Femur (tissue), 1 donor: ENCODE measurements around the gene JAGN1.
"Not testable (repeated sequence)": the region's sequence is repeated elsewhere in the genome, so short reads cannot be mapped to it uniquely, and the experiment has no call there.

Source experiments
- DNase-seq: peaks from one replicate; pipeline ENCODE4 v3.0.0-alpha.2; 2017

Gene JAGN1

DNA sequence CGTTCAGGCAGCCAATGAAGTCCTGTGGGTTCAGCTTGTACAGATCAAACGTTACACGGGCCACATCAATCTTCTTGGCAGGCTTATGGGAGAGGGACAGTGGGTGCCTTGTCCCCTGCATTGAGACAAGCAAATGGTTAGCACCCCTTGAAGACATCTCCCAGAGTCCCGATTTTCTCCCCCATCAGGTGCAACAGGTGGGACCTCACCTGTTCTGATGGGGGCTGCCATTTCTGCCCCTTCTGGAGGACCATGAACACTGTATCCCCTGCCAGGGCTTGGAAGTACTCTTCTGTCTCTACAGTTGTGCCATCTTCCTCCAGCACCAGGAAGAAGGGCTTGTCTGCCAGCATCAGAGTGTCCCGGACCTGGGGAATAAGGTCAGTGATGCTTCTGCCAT lies 20.5 kb upstream of the JAGN1 start:
- no peak for DNase-seq

DNA sequence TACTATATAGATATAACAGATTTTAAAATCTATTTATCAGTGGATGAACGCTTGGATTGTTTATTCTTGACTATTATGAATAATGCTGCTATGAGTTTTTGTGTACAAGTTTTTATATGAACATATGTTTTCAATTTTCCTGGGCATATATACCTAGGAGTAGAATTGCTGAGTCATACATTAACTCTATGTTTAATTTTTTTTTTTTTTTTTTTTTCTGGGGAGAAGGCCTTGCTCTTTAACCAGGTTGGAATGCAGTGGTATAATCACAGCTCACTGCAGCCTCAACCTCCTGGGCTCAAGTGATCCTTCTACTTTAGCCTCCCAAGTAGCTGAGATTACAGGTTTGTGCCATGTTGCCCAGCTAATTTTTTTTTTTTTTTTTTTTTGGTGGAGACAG lies 19.4 kb upstream of the JAGN1 start:
- DNase-seq = no peak

DNA sequence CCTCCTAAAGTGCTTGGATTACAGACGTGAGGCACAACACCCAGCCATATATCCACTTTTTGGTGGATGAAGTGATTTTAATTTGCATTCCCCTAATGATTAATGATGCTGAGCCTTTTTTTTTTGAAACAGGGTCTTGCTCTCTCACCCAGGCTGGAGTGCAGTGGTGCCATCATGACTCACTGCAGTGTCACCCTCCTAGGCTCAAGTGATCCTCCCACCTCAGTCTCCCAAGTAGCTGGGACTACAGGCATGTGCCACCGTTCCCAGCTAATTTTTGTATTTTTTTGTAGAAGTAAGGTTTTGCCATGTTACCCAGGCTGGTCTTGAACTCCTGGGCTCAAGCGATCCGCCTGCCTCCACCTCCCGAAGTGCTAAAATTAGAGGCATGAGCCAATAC lies 18.3 kb upstream of the JAGN1 start:
- DNase-seq = not testable (repeated sequence)

DNA sequence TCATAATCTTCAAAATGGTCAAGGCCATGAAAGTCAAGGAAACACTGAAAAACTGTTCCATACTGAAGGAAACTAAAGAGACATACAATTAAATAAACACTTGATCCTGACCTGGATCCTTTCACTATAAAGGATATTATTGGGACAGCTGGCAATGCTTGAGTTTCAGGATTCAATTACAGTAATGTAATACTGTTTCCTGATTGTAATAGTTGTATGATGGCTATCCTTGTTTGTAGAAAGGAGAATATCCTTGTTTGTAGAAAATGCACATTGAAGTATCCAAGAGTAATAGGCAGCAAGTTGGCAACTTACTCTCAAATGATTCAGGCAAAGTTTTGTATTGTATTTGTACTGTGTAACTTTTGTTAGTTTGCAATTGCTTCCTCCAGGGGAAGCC lies 15.0 kb upstream of the JAGN1 start:
- no peak for DNase-seq

DNA sequence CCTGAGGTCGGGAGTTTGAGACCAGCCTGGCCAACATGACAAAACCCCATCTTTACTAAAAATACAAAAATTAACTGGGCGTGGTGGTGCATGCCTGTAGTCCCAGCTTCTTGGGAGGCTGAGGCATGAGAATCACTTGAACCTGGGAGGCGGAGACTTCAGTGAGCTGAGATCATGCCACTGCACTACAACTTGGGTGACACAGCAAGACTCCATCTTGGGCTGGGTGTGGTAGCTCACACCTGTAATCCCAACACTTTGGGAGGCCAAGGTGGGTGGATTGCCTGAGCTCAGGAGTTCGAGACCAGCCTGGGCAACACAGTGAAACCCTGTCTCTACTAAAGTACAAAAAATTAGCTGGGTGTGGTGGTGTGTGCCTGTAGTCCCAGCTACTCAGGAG lies 14.2 kb upstream of the JAGN1 start:
- DNase-seq = not testable (repeated sequence)

DNA sequence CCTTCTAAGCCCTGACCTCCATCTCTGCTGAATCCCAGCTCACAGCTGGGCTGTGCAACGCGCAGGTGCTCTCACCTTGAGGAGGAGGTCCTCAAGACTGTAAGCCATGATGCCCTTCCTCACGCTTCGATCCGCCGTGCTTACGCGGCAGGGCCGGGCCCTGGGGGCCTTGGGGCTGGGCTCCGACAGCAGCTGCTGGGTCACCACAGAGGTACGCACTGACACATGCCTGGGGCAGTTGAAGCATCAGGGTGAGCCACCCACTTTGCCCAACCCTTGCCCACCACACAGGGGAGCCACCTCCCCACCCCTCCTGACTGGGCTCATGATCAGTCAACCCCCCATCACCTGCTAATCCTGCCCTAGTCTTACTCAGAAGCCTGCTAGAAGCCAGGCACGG lies 13.4 kb upstream of the JAGN1 start:
- DNase-seq = no peak

DNA sequence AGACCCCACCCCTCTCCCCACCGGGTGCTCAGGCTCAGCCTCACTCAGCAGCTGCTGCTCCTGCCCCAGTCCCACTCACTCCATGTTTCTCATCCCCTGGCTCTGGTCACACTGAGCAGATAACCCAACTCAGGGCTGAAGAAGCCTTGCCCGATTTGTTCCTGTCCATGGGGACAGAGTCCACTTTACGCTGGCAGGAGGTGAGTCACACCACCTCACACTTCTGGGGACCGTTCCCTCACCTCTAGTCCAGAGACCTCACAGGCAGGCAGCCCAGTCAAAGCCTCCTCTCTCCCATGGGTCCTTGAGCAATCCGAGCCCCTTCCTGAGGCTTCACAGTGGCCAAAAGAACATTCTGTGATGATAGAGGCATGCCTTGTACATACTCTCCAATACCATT lies 11.7 kb upstream of the JAGN1 start:
- DNase-seq = no peak

DNA sequence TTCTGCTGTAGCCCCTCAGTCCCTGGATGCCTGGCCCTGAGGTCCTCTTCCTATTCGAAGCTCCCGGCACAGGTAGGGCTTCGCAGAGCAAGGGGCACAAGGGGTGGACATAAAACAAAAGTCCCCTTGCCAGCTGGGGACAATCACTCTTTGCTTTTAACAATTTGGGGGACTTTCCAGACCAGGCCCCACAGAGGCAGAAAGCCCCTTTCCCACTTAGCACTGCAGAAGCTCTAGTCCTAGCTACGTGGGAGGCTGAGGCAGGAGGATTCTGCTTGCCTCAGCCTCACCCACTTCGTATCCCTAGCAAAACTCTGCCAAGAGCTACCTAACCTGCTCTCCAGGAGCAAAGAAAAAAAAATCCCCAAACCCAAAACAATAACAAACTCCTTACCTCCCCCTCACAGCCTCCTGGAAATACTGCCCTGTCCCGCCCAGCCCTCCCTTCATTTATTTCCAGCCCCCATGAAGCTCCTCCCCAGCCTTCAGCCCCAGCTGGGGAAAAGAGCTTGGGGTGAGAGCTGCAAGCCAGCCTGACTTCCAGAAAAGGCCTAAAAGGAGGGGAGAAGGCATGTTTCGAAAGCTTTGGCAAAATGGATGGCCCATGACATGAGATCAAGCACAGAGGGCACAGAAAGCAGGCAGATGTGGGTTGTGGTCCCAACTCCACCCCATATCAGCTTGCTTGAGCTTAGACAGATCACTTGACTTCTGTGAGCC lies 10.4 kb upstream of the JAGN1 start, which contains the start of gene CIDEC:
Gene CIDEC (minus strand): TSS at position 424 of the 720 bp plus-strand sequence. CDS start 1,767 bp downstream, outside the sequence.
- no peak for DNase-seq

DNA sequence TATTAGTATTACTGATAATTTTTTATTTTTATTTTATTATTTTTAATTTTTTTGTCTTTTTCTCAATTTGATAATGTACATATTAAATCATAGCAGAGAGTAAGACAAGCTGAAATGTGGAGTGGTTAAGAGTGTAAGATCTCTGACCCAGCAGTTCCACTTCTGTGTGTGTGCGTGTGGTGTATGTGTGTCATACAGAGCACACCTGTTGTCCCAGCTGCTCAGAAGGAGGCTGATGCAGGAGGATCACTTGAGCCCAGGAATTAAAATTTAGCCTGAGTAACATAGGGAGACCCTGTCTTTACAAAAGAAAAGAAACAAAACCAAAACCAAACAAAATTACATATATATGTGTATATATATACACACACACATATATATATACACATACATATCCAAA lies 9.0 kb upstream of the JAGN1 start:
- DNase-seq = no peak

DNA sequence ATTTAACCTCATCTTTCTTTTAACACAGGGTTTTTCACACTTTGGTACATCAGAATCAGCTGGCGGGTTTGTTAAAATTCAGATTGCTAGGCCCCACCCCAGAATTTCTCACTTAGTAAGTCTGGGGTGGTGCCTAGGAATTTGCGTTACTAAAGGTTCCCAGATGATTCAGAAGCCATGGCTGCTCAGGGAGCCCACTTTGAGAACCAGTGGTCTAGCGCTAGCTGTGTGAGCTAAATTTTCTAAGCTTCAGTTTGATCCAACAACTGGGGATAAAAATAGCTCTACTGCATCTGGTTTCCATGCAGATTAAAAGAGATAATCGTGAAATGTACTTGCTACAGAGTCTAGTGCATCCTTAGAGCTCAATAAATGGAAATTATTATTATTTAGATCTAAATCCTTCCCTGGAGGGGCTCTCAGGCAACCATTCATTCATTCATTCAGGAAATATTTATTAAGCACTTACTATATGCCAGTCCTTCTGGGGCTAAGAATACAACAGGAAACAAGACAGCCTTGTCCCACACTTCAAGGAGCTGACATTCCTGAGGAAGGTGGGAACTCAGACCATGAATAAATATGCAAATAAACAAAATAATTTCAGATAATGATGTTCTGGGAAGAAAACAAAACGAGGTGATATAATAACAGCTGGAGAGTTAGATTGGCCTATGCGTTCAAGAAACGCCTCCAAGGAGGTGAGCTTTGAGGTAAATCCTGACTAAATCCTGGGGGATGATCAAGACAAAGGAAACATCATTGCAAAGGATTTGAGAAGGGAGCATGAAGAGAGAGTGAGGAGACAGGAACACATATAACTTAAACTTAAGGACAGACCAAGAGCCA lies 6.5 kb upstream of the JAGN1 start:
- no peak for DNase-seq

DNA sequence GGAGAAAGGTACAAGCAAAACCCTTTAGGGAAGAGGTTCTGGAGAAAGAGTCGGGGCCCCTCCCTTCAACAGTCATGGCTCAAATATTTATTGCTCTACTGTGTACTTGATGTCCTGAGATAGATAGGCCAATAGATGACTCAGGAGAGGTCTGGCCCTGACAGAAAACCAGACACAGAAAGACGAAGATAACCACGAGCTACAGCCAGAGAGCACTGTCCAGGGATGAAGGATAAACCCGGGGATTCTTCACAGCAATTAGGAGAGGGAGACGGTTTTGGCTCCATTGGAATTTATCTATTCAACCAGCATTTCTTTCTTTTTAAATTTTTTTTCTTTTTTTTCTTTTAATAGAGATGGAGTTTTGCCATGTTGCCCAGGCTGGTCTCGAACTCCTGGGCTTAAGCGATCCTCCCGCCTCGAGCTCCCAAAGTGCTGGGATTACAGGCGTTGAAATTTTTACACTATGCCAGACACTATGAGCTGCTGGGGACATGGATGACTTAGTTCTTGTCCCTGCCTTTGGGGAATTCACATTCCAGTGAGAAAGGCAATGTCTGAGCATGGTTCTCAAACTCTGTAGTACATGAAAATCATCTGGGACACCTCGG lies 5.8 kb upstream of the JAGN1 start:
- DNase-seq = no peak

DNA sequence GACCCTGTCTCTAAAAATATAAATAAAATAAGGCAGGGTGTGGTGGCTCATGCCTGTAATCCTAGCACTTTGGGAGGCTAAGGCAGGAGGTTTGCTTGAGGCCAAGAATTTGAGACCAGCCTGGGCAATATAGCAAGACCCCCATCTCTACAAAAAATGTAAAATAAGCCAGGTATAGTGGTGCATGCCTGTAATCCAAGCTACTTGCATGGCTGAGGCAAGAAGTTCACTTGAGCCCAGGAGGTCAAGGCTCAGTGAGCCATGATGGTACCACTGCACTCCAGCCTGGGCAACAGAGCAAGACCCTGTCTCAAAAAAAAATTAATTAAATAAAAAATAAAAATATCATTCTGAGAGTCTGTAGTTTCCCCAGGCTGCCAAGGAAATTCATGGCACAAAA lies 4.1 kb upstream of the JAGN1 start:
- DNase-seq = no peak

DNA sequence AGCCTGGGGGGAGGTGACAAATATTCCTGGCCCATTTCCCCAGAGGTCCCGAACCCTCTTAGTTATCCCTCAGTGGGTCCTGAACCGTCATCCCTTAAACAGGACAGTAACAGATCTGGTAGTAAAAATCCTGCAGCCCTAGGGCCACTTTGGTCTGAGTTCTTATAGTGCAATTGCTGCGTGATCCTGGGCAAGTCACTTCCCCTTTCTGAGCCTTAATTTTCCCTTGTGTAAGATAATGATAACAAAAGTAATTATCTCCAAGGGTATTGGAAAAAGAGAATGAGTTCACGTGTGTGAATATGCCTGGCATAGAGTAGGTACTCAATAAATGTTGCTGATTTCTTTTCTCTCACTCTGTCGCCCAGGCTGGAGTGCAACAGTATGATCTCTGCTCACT lies 2.9 kb upstream of the JAGN1 start:
- DNase-seq = no peak

DNA sequence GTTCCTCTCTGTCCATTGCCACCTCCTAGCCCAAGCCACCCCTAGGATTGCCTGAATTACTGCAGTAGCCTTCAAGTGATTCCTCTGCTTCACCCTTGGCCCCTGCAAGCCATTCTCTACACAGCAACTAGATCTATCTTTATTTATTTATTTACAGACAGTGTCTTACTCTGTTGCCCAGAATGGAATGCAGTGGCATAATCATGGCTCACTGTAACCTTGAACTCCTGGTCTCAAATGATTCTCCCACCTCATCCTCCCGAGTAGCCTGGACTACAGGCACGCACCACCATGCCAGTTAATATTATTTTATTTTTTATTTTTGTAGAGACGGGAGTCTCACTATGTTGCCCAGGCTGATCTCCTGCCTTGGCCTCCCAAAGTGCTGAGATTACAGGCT lies 1.9 kb upstream of the JAGN1 start:
- no peak for DNase-seq

DNA sequence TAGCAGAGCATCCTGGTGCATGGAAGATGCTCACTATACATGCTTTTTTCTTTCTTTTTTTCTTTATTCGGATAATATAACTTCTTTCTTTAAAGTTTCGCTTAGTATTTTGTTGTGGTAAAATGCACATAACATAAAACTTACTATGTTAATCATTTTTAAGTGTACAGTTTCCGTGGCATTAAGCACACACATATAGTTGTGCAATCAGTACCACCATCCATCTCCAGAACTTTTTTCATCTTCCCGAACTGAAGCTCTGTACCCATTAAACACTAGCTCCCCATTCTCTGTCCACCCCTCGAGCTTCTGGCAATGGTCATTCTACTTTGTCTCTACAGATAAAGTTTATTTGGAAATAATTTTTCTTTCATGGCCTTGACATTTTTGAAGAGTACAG lies 1.0 kb upstream of the JAGN1 start:
- DNase-seq = no peak

DNA sequence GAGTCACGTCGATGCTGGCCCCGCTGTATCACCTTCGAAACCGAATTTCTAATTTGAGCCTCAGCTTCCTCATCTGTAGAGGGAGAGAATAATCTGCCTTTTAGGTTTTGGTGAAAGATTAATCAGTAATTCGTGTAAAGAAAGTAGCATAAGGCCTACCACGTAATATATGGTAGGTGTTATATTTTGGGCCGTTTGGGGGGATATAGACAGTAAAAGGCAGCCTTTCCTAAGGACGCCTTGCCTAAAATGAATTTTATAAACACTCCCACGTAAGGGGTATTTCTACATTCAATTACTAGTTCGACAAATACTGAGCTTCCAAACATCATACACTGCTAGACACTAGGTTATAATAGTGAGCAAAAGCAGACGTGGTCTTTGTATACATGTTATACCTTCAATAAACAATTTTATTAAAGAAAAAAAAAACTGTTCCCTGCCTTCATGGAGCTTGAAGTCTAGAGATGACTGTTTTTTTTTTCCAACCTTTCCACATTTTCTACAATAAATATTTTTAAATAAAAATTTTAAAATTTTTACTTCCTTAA lies 737 bp downstream of the JAGN1 start:
- no peak for DNase-seq

DNA sequence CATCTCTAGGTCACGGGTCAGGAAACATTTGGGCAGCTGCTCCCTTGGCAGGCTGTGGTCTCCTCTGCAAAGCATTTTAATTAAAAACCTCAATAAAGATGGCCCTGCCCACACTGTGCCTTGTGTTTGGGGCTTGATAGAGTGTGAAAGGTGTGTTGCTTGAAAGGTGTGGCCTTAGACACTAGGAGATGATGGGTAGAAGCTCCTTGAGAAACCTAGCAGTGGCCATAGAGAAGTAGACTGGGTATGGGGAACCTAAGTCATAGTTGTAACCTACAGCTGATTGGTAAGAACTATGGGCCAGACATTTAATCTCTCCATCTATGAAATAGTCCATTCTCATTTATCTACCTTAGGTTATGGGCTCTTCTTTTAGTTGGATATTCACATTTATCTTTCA lies 3.3 kb downstream of the JAGN1 start:
- DNase-seq = no peak

DNA sequence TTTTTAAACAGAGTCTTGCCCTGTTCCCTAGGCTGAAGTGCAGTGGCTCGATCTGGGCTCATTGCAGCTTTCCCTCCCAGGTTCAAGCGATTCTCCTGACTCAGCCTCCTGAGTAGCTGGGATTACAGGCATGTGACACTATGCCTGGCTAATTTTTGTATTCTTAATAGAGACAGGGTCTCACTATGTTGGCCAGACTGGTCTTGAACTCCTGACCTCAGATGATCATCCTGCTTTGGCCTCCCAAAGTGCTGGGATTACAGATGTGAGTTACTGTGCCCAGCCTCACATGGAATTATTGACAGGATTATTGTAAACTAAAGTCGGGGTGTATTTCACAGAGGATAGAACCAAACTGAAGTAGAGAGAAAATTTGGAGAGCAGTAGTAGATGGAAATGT lies 5.3 kb downstream of the JAGN1 start:
- not testable (repeated sequence) for DNase-seq

DNA sequence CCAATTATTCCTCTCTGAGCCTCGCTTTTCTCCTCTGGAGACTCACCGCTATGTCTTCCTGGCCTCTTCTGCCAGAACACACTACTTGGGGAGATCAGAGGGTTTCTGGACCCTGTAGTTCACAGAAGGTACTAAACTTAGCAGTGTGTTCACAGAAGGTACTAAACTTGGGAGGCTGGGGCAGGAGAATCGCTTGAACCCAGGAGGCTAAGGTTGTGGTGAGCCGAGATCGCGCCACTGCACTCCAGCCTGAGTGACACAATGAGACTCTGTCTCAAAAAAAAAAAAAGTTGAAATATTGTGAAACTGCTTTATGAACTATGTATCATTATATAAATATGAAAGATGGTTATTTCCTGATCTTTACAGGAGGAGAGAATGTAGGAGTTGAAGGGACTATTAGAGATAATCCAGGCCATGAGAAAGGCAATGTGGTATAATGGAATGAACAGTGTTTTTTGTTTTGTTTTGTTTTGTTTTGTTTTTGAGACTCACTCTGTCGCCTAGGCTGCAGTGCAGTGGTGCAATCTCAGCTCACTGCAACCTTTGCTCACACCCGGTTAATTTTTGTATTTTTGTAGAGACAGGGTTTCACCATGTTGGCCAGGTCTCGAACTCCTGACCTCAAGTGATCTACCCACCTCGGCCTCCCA lies 6.5 kb downstream of the JAGN1 start:
- DNase-seq = not testable (repeated sequence)

DNA sequence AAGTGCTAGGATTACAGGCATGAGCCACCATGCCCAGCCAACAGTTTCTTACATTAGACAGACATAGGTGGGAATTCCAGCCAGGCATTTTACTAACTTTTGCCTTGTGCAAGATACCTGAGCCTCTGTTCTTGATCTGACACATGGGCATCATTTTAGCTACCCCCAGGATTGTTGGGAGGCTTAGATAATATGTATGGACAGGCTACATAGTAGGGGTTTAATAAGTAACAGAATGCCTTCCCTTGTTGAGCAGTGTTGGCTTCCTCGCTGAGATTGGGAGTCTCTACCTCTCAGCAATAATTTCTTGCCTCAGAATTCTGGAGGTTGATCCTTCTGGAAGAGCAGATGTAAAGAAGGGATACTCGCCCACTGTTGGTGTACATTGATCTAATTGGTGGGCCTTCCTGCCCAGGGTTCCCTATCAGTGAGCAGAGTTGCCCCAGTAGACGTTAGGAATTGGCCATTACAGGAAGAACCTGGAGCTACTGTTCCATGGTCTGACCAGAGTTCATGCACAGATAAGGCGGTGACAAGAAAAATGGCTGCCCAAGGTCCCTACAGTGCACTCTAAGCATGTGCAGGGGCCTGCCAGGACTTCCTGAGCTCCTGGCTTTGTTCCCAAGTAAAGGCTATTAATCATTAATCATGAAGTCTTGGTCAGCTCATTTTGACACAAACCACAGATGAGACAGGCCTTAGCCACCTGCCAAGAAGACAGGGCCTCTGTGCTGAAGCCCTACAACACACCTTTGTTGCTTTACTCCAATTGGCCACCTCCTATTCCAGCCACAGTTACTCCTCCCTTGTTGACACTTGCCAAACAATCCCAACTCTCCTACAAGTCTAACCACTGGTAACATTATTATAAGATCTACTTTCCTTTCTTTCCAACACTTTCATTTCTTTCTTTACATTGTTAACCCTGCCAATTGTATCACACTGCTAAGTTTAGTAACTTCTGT lies 7.3 kb downstream of the JAGN1 start:
- no peak for DNase-seq

DNA sequence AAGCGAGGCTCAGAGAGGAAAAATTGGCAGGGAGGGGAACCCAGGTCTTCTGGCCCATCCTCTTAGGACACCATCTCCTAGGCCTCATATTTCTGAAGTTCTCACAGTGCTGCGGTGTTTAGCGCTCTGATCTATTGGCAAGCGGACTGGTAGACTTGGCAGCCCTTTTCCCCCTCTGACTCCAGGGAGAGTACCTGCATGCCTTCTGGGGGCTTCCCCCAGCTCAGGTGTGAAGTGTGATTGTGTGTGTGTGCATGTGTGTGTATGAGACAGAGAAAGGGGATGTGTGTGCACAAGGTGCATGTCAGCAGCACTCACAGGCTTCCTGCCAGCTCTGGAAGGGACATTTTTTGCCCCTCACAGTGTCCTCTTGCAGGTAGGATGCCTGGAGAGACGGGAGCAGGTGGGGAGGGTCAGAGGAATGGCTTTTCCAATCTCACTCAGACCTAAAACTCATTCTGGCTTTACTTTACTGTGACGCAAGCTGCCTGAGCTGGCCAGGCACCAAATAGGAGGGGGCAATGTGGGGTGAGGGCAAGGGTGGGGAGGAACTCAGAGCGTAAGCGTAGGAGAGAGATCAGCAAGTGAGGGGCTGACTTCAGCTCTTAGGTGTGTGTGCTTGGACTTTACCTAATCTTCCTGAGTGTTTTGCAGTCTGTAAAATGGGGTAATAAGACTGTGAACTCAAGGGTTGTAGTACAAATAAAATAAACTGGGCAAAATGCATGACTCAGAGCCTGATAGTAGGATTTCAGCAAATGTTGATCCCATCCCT lies 8.2 kb downstream of the JAGN1 start:
- no peak for DNase-seq
